Stomach (tissue), 4 donors: Measurements from ENCODE around the gene ISL1.

Source experiments
- CTCF ChIP-seq, 7 experiments: fragments of 450-650 bp in 4 of 7; fragments of 200-600 bp in 3 of 7; sonication (generic) in 3 of 7; IDR thresholded peaks; one replicate each; pipeline ENCODE4 v1.5.1; 2016 to 2019; ENCODE audit warnings: antibody characterized with exemption in 7 of 7, control low read depth in 2 of 7, mild to moderate bottlenecking in 1 of 7
- EP300 ChIP-seq: sonication (generic); formaldehyde crosslinking; IDR thresholded peaks from one replicate; pipeline ENCODE4 v1.6.1; 2017; ENCODE audit warnings: antibody characterized with exemption
- POLR2A ChIP-seq, 4 donors: fragments of 450-650 bp; IDR thresholded peaks; one replicate each; pipeline ENCODE4 v1.6.1; 2016; ENCODE audit warnings: antibody characterized with exemption in 4 of 4, control low read depth in 2 of 4, mild to moderate bottlenecking in 1 of 4, moderate library complexity in 1 of 4
- POLR2AphosphoS5 ChIP-seq, 3 donors: sonication (generic); formaldehyde crosslinking; IDR thresholded peaks; one replicate each; pipeline ENCODE4 v1.6.1; 2016; ENCODE audit warnings: antibody characterized with exemption in 3 of 3

DNA sequence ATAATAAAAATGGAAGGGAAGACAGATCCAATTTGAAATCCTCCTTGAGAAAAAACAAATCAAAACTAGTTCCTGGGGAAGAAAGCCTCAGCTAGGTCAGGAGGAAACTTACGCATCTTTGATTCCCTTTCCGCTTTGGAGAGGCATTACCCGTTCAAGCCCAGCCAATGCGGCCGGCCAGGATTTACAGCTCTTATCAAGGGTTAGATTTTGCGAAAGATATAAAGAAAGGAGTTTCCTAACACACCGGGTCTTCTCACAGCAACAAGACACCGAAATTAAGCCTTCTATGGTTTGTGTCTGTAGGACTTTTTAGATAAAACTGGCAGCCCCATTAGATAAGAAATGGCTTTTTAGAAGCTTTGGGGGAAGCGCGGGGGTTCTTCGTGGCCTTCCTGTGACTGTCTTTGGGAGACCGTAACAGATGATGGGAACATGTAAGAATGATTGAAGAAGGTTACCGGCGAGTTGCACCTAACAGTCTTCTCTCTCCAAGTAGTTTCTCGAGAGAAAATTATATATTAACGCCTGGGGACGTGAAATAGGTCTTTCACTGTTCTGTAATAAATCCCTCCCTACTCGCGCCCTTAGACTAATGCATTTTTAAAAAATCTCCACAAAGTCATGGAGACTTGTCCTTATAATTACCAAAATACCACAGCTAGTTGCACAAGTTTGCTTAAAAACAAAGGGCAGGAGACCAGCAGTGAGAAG lies 1.3 kb upstream of the ISL1 start:
- TF ChIP-seq CTCF (IDR thresholded peaks at IDR 0.05) (no peak), POLR2AphosphoS5 (IDR thresholded peaks at IDR 0.05) (no peak), POLR2A (IDR thresholded peaks at IDR 0.05) (no peak), EP300 (no peak)
